ENCODE results near the gene RPS6KA1.
"Not testable (repeated sequence)": the region's sequence is repeated elsewhere in the genome, so short reads cannot be mapped to it uniquely, and the experiment has no call there.

The RPS6KA1 gene

DNA sequence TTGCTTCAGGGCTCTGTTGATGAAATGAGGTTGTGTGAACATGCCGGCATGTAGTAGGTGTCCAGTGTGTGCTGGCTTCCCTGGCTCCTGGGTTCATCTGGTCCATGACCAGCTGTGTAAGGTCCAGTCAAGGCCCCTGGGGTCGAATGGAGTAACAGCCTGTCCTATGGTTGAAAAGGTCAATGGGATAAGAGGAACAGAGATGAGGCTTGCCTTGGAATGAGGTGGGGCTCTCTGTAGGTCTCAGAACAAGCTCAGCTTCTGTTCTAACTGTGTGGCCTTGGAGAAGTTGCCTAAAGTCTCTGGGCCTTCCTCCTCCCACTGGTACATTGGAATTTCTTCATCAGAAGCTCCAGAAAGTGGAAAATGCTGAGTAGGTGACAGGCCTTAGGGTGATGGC is 26.6 kb downstream of the RPS6KA1 start:
- DNase-seq, result no peak

DNA sequence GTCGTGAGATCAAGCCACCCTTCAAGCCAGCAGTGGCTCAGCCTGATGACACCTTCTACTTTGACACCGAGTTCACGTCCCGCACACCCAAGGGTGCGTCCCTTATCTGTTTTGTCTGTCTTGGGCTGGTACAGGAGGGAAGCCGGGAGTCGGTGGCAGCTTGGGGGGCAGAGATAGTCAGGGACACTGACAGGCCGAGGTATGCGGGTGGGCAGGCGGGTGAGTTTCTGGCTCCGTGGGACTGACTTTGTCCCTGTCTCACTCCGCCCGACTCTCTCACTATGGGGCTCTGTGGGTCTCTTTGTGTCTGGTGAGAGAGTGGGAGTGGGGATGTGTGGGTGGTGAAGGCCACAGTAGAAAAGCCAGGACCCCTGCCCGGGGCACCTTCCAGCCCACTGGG is 27.4 kb downstream of the RPS6KA1 start:
- no peak for DNase-seq

DNA sequence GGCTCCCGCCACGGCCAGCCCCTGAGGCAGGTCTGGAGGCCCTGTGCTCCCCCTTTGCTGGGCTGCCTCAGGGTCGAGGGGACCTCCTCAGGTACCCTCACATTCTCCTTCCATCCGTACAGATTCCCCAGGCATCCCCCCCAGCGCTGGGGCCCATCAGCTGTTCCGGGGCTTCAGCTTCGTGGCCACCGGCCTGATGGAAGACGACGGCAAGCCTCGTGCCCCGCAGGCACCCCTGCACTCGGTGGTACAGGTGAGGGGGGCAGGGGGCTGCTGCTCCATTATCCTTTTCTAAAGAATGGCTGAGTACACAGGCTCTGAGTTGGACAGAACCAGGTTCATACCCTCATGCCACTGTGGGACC is 29.1 kb downstream of the RPS6KA1 start:
- DNase-seq, result no peak

DNA sequence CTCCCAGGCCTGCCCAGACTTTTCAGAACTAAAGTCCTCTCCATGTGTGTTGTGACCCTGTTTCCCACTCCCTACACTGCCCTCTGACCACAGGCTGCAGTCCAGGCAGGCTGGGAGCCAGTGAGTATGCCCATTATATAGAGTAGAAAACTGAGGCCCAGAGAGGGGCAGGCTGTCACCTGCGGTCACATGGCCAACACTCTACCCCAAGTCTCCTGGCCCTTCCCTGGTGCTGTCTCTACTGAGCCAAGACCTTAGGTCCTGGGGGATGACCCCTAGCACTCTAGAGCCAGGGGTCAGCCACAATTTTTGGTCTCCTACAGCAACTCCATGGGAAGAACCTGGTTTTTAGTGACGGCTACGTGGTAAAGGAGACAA is 30.8 kb downstream of the RPS6KA1 start:
- DNase-seq, result no peak

DNA sequence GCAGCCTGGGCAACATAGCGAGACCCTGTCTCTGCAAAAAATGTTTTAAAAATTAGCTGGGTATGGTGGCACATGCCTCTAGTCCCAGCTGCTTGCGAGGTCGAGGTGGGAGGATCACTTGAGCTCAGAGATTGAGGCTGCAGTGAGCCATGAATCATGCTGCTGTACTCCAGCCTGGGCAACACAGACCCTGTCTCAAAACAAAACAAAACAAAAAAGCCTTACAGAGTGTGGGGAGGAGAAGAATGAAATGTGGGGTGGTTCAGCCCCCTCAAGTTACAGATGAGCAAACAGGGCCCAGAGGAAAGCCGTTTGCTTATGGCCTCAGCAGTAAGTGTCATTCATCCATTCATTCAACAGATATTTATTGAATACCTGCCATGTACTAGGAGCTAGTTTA is 40.7 kb downstream of the RPS6KA1 start:
- no peak for DNase-seq

DNA sequence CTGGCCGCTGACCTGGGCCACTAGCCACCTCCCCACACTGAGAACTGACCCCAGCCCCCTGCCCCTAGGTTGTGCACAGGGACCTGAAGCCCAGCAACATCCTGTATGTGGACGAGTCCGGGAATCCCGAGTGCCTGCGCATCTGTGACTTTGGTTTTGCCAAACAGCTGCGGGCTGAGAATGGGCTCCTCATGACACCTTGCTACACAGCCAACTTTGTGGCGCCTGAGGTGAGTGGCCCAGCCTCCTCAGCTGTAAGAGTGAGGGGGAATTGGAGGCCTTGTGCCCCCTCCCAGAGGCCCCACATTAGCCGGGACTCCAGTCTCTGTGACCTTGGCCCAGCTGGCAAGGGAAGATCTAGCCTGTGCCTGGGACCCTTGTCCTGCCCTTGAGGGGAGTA is 41.8 kb downstream of the RPS6KA1 start:
- no peak for DNase-seq

DNA sequence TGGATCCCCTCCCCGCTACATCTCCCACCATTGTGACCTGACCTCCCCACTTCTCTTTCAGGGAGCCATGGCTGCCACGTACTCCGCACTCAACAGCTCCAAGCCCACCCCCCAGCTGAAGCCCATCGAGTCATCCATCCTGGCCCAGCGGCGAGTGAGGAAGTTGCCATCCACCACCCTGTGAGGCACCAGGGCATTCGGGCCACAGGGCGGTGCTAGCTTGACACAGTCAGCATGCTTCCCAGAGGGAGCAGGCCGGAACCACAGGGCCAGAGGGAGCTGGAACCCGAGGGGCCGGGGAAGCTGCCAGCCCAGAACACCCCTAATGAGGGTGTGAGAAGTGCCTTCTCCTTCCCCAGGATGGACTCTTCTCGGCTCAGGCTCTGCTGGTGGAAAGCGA is 44.5 kb downstream of the RPS6KA1 start:
- DNase-seq, result no peak

DNA sequence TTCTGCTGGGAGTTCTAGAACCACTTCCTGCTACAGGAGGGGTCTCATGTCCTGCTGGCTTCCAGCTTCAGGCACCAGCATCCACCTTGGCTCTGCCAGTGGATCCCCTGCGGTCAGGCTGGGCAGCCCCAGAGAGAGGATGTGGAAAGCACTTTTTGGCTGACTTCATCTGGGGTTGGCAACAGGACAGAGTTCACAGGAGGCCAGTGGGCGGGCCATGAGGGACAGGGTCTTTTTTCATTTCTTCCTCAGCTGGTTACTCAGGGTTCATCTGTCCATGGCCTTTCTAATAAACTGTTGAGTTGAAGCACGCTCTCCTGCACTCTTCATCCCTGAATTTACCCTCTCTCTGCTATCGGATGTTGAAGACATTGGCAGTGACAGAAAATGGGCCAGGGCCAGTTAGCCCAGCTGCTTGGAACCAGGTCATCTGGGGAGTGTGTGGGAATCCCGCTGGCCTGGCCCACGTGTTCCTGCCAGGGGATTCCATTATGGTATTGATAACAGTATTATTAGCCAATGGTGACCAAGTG is 45.2 kb downstream of the RPS6KA1 start:
- DNase-seq, result peak; percentile 2

DNA sequence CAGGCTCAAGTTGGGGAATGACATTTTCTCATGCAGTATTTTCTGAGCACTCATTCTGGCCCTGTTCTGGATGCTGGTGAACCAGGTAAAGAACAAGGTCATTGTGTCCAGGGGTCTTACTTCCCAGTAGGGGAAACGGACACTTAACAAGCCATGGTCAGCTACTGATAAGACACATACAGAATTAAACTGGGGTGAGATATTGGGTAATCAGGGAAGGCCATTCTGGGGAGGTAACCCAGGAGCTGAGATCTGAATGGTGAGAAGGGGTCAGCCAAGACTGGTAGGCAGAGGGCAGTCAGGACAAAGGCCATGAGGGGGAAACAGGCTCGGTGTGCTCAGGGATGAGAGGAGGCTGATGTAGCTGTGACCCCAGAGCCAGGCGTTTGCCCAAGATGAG is 45.8 kb downstream of the RPS6KA1 start:
- DNase-seq, result no peak

DNA sequence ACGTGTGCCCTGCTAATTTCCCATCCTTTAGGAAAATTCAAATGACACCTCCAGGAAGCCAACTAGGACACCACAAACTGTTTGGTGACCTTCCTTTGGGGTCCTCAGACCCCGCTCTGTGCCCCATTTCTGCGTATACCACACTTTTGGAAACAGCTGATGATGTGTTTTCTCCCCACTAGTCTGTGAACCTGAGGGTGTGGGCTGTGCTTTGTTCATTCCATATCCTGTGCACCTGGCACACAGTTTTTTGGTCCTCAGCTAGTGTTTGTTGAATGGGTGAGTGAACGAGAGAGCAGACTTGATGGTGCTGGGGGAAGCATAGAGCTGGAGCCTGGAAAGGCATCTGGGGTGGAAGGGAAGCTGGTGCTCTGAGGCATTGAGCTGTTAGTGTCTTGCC is 48.6 kb downstream of the RPS6KA1 start:
- no peak for DNase-seq

DNA sequence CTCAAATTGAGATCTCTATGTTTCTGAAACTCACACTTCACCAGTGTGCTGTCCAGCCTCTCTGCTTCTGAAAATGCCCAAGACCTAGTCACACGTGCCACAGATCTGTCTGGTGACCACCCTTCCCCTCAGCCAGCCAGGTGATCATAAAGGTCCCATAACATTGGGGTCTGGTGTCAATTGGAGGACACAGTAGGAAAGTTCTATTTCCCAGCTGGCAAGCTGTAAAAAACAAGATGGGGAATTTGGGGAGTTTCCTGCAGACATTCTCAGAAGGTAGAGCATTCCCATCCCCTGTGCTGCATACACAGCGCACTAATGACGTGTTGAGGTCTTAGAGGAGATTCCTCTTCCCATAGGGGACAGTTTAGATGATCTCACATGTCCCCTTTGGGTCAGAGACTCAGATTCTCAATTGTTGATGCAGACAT is 50.1 kb downstream of the RPS6KA1 start:
- DNase-seq, result no peak

DNA sequence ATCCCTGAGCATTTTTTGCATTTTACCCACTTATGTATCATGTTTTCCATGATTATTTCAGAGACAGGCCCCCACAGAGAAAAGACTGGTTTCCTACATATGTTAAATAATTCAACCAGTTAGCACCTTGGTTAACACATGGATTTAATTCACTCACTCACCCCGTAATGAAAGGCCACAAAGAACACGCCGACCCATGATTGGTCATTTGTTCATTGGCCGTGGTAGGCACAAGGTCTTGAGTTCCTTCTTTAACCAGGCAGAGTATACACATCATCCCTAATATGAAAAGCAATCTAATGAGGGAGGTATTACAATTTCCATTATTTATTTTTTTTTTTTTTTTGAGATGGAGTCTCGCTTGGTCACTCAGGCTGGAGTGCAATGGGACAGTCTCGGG is 50.6 kb downstream of the RPS6KA1 start:
- no peak for DNase-seq

DNA sequence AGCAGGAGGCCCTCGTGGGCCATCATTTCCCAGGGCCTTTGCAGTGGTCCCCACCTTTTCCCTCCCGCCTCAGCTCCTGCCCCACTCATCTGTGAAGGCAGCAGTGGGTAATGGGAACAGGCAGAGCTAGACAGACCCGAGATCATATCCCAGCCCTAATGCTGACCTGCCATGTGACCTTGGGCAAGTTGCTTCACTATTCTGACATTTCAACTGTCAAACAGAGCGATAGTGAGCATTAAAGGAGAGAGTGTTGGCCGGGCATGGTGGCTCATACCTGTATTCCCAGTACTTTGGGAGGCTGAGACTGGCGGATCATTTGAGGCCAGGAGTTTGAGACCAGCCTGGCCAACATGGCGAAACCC is 51.7 kb downstream of the RPS6KA1 start:
- DNase-seq, result no peak

DNA sequence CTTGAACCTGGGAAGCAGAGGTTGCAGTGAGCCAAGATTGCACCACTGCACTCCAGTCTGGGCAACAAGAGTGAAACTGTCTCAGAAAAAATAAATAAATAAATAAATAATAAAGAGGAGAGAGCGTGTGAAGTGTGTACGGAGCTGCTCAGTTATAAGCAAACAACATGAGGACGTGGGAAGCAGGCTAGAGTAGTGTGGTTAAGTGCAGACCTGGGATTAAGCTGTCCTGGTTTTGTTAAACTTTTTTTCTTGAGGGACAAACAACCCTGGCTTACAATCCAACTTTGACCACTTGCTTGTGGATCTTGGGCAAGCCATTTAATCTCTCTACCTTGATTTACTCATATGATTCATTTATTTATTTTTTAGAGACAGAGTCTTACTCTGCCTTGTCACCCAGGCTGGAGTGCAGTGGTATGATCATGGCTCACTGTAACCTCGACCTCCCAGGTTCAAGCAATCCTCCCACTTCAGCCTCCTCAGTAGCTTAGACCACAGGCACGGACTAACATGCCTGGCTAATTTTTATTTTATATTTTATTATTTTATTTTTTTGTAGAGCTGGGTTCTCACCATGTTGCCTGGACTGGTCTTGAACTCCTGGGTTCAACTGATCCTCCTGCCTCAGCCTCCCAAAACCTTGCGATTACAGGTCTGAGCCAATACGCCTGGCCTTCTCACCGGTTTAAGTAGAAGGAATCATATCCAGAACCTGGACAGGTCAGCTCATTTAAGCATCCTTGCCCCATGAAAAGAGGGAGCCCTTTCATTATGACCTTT is 52.7 kb downstream of the RPS6KA1 start:
- DNase-seq, result peak; percentile 18

DNA sequence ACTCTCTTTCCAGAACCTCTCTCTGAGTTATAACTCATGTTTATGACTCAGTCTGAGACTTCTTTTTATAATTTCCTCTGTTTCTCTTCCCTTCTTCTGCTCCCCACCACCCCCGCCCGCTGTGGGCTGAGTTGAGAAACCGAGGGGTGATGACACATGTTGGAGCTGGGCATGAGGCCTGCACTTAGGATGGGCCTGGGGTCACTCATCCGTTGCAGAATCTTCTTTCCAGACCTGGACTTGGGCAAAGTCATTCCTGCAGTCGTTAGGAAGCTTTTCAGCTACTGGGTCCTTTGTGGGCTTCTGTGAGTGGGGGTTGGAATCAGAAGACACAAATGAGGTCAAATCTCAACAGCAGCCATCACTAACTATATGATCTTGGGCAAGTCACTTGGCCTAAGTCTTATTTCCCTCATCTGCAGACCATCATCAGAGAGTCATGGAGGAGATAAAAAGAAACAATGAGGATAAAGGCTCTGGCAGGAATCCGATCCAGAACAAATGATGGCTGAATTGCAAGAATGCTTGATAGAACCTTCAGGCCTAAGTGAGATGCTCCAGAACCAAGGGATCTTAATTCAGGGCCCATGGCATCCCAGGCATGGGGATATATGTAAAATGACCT is 53.4 kb downstream of the RPS6KA1 start:
- peak; percentile 85 for DNase-seq

DNA sequence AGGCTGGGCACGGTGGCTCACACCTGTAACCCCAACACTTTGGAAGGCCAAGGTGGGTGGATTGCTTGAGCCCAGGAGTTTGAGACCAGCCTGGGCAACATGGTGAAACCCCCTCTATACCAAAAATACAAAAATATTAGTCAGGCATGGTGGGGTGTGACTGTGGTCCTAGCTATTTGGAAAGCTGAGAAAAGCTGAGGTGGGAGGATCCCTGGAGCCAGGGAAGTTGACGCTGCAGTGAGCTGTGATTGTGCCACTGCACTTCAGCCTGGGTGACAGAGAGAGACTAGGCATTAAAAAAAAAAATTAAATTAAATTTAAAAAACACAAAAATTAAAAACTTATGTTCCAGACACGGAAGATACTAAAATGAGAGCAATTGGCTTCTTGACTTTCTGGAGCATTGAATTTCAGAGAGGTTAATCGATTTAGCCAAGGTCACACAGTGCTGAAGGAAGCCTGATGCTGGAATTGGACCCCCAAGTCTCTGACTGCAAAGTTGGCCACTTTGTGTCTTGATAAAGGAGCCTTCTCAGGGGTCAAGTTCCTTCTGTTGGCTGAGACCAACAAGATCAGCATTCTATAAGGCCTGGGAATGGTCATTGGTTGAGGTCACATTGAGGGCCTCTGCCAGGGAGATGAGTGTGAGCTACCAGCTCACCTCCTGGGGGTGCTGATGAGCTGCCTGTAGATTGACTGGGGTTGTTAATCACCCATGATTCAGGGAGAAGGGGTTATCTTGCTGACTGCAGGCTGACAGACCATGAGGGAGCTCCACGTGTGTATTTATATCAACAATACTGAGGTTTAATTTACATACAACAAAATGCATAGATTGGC is 54.3 kb downstream of the RPS6KA1 start:
- peak; percentile 43 for DNase-seq

DNA sequence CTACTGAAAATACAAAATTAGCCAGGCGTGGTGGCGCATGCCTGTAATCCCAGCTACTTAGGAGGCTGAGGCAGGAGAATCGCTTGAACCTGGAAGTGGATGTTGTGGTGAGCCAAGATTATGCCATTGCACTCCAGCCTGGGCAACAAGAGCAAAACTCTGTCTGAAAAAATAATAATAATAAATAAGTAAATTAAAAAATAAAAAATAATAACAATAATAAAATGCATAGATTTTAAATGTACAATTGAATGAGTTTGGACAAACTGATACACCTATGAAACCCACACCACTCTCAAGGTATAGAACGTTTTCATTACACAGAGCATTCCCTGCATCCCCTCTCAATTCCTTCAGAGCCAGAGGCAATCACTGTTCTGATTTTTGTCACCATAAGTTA is 55.0 kb downstream of the RPS6KA1 start:
- not testable (repeated sequence) for DNase-seq

DNA sequence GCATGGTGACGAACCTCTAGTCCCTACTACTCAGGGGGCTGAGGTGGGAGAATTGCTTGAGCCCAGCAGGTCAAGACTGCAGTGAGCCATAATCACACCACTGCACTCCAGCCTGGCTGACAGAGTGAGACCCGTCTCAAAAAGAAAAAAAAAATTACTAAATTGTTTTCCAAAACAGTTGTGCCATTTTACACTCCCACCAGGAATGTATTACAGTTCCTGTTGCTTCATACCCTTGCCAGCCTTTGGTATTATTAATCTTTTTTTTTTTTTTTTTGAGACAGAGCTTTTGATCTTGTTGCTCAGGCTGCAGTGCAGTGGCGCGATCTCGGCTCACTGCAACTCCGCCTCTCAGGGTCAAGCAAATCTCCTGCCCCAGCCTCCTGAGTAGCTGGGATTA is 55.9 kb downstream of the RPS6KA1 start:
- no peak for DNase-seq

DNA sequence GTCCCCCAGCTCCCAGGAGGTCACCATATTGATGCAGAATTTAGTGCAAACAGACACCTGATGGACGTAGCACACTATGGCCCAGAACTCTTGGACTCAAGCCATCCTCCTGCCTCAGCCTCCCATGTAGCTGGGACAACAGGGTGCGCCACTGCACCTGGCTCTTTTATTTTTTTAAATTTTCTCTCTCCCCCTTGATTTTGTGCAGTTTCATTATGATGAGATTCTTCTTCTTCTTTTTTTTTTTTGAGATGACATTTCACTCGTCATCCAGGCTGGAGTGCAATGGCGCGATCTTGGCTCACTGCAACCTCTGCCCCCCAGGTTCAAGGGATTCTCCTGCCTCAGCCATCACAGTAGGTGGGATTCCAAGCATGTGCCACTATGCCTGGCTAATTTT is 63.8 kb downstream of the RPS6KA1 start:
- DNase-seq, result no peak

DNA sequence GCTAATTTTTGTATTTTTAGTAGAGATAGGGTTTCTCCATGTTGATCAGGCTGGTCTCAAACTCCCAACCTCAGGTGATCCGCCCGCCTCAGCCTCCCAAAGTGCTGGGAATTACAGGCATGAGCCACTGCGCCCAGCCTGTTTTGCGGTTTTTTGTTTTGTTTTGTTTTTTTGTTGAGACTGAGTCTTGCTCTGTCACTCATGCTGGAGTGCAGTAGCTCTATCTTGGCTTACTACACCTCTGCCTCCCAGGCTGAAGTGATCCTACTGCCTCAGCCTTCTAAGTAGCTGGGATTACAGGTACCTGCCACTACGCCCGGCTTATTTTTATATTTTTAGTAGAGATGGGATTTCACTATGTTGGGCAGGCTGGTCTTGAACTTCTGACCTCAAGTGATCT is 65.0 kb downstream of the RPS6KA1 start:
- DNase-seq, result not testable (repeated sequence)

DNA sequence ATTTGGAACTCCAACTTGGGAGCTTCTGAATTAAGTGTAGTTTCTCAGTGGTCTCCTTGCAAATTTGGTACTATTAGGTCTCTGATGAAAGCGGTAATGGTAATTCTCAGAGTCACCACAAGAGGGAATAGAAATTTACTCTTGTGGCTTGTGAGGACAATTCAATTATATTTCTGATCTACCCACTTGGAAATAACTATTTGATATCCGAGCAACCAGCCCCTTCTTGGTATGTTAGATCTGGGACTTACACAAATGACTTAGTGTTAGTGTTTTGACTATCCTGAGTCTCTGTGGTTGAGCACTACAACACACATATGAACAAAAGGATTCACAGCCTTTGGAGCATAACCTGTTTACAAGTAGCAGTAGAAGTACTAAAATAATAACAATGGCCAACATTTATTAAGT is 68.1 kb downstream of the RPS6KA1 start:
- DNase-seq, result peak; percentile 38

DNA sequence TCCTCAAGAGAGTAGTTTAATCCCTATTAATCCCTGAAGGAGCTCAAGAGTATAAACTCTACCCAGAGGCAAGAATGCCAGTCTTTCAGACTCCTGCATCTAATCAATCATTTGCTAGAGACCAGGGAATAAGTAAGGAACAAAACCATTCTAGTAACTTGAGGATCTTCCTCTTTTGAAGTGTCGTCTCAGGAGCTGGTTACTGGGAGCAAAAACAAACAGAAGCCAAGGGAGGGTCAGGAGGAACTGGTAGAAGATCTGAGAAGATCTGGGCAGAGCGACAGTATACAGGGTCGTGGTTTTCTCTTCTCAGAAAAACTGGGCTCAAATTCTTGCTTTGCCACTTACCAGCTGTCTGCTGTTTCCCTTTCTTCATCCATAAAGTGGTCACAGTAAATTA is 69.3 kb downstream of the RPS6KA1 start:
- no peak for DNase-seq

DNA sequence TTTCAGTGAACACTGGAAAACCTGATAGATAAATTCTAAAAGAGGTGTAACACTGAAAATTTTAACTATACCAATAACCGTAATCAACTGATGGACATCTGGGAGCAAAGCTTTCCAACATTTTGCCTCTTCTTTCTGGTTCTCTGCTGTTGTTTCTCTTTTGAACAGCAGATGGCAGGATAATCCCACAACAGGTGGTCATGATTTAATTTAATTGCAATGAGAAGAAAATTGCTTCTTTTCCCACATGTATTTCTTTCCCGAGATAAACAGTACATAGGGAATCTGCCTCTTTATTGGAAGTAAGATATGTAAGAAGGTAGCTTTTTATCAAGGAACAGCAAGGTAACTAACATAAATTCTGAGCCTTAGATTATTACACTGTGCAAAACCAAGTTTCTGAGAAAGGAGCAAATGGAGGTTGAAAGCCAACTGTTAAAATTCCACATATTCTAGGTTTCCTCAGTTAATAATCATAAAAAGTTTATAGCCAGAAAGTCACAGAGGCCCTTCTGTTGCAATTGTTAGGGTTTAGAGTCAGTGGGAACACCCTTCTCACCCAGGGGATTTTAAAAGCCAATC is 72.9 kb downstream of the RPS6KA1 start:
- DNase-seq, result peak; percentile 48
